IMR-90 (cell line): ENCODE data around the gene XAGE3. TPM values are rescaled to one million over a fixed set of nuclear protein-coding genes. Genes with fewer than 3 reads are reported as not detected.
"Not testable (repeated sequence)": the region's sequence is repeated elsewhere in the genome, so short reads cannot be mapped to it uniquely, and the experiment has no call there.

ENCODE experiments used
- ATAC-seq: fragments of 200-7000 bp; cut with Tn5 transposase; 2 replicates; pipeline ENCODE4 v1.9.1; 2020; ENCODE audit warnings: low read depth, mild to moderate bottlenecking, moderate library complexity
- BruUV-seq: library from RNA; stranded (reverse); fragments of 400-500 nt; replicated peaks from 2 replicates; lab custom pipeline; 2021; lab: Mats Ljungman, UMichigan
- CTCF ChIA-PET: fragments of 300-600 bp; formaldehyde crosslinking; extraction: SDS; loops from one replicate; lab custom pipeline; 2021; ENCODE audit warnings: antibody characterized with exemption; lab: Yijun Ruan, JAX
- POLR2A ChIA-PET: fragments of 300-600 bp; sonication (Branson Sonifier 250); formaldehyde crosslinking; loops from one replicate; lab custom pipeline; 2022; ENCODE audit warnings: antibody characterized with exemption; ENCODE audit not compliant: unreplicated experiment; lab: Charles Lee
- DNase-seq: peaks from one replicate; pipeline ENCODE4 v3.0.0; 2013
- H2AFZ ChIP-seq: replicated peaks from 2 replicates; pipeline ENCODE3; 2013; ENCODE audit warnings: low read length, mild to moderate bottlenecking; ENCODE audit not compliant: poor library complexity
- H2AK5ac ChIP-seq: 2 replicates; pipeline ENCODE4 v1.6.1; 2013; ENCODE audit warnings: low read depth, low read length, inconsistent platforms
- H2AK9ac ChIP-seq: replicated peaks from 2 replicates; pipeline ENCODE3; 2013; ENCODE audit warnings: mild to moderate bottlenecking, low read depth, low read length, moderate library complexity; ENCODE audit not compliant: poor library complexity
- H2BK120ac ChIP-seq: 2 replicates; pipeline ENCODE4 v1.6.1; 2013; ENCODE audit warnings: low read depth, low read length, inconsistent platforms
- H2BK15ac ChIP-seq: 3 replicates; pipeline ENCODE4 v1.6.1; 2013; ENCODE audit warnings: low read depth, low read length, inconsistent platforms
- H2BK20ac ChIP-seq: 2 replicates; pipeline ENCODE4 v1.6.1; 2013; ENCODE audit warnings: low read depth, mild to moderate bottlenecking, inconsistent platforms, low read length, moderate library complexity
- H2BK5ac ChIP-seq: 2 replicates; pipeline ENCODE4 v1.6.1; 2013; ENCODE audit warnings: mild to moderate bottlenecking, low read depth, low read length, inconsistent platforms; ENCODE audit not compliant: poor library complexity, severe bottlenecking
- H3K14ac ChIP-seq: replicated peaks from 2 replicates; pipeline ENCODE4 v1.6.1; 2013; ENCODE audit warnings: low read depth, low read length, inconsistent platforms
- H3K18ac ChIP-seq: 2 replicates; pipeline ENCODE4 v1.6.1; 2013; ENCODE audit warnings: low read depth, low read length, control low read depth
- H3K23ac ChIP-seq: 2 replicates; pipeline ENCODE4 v1.6.1; 2013; ENCODE audit warnings: low read depth, low read length, inconsistent platforms
- H3K27ac ChIP-seq: 2 replicates; pipeline ENCODE4 v1.5.1; 2013; ENCODE audit warnings: mild to moderate bottlenecking, control low read depth, low read length; ENCODE audit not compliant: insufficient read depth
- H3K27me3 ChIP-seq: 2 replicates; pipeline ENCODE4 v1.6.1; 2013; ENCODE audit warnings: low read length; ENCODE audit not compliant: control insufficient read depth, insufficient read depth
- H3K36me3 ChIP-seq: 2 replicates; pipeline ENCODE4 v1.6.1; 2013; ENCODE audit warnings: low read length, mixed read lengths; ENCODE audit not compliant: control insufficient read depth, insufficient read depth
- H3K4ac ChIP-seq: 2 replicates; pipeline ENCODE4 v1.6.1; 2013; ENCODE audit warnings: low read depth, low read length, inconsistent platforms
- H3K4me1 ChIP-seq: 2 replicates; pipeline ENCODE4 v1.6.1; 2013; ENCODE audit warnings: low read length, mixed read lengths; ENCODE audit not compliant: control insufficient read depth, insufficient read depth
- H3K4me2 ChIP-seq: 2 replicates; pipeline ENCODE4 v1.6.1; 2013; ENCODE audit warnings: low read depth, mild to moderate bottlenecking, control low read depth, low read length, moderate library complexity
- H3K4me3 ChIP-seq: 2 replicates; pipeline ENCODE4 v1.5.1; 2013; ENCODE audit warnings: low read depth, mild to moderate bottlenecking, control low read depth, low read length, moderate library complexity; ENCODE audit not compliant: insufficient read depth
- H3K56ac ChIP-seq: 2 replicates; pipeline ENCODE4 v1.6.1; 2013; ENCODE audit warnings: low read length, inconsistent platforms; ENCODE audit not compliant: insufficient read depth; ENCODE audit errors: extremely low read depth
- H3K79me1 ChIP-seq, 2 experiments: 2 replicates each; pipeline ENCODE4 v1.6.1; 2013; ENCODE audit warnings: low read length in 2 of 2, inconsistent platforms in 1 of 2, low read depth in 1 of 2
- H3K9ac ChIP-seq: 2 replicates; pipeline ENCODE4 v1.6.1; 2013; ENCODE audit warnings: low read depth, low read length, control low read depth
- H3K9me1 ChIP-seq: 2 replicates; pipeline ENCODE4 v1.6.1; 2013; ENCODE audit warnings: low read length, inconsistent platforms; ENCODE audit not compliant: insufficient read depth
- H3K9me3 ChIP-seq: 2 replicates; pipeline ENCODE4 v1.6.1; 2013; ENCODE audit warnings: low read length; ENCODE audit not compliant: control insufficient read depth, insufficient read depth
- H4K20me1 ChIP-seq: 2 replicates; pipeline ENCODE4 v1.6.1; 2013; ENCODE audit warnings: low read length, inconsistent platforms; ENCODE audit not compliant: insufficient read depth
- H4K5ac ChIP-seq: 2 replicates; pipeline ENCODE4 v1.6.1; 2013; ENCODE audit warnings: mild to moderate bottlenecking, low read depth, low read length, control low read depth
- H4K8ac ChIP-seq, 2 experiments: 2 replicates each; pipeline ENCODE4 v1.6.1; 2013; ENCODE audit warnings: low read depth in 2 of 2, low read length in 2 of 2, control low read depth in 1 of 2, inconsistent platforms in 1 of 2
- H4K91ac ChIP-seq: 2 replicates; pipeline ENCODE4 v1.6.1; 2013; ENCODE audit warnings: low read depth, low read length, inconsistent platforms; ENCODE audit not compliant: insufficient read depth
- WGBS, 2 experiments: methylation state at CpG; one replicate each; pipeline versions ENCODE4 v1.1.5 to v1.1.7; 2013; ENCODE audit warnings: missing lambda C conversion rate in 2 of 2; ENCODE audit not compliant: insufficient read length in 1 of 2; ENCODE audit errors: extremely low coverage in 2 of 2; 5-methylcytosine and 5-hydroxymethylcytosine counted together
- dilution Hi-C: fragments of 300-500 bp; cut with HindIII; formaldehyde crosslinking; loops from one replicate; pipeline ENCODE4 v1.14.3; 2018; ENCODE audit warnings: low sequenced_read_pairs; ENCODE audit not compliant: unreplicated experiment
- in situ Hi-C: fragments of 300-500 bp; cut with MboI; formaldehyde crosslinking; loops from 3 replicates; pipeline ENCODE4 v1.14.3; 2019; ENCODE audit warnings: low sequenced_read_pairs, inconsistent platforms, mixed read lengths
- intact Hi-C: fragments of 100-400 bp; cut with micrococcal nuclease; formaldehyde crosslinking; loops from 2 replicates; pipeline ENCODE4 v1.10.0; 2022
- polyA plus RNA-seq, 3 experiments: library from polyadenylated mRNA; depleted of rRNA; stranded (reverse); fragments of >200 nt; gene quantifications; 2 replicates each; pipeline ENCODE4 v1.2.3, GENCODE V29; 2012; ENCODE audit warnings: low replicate concordance in 1 of 3
- total RNA-seq: library from RNA; depleted of rRNA; stranded (reverse); fragments of >200 nt; gene quantifications from 2 replicates; pipeline ENCODE4 v1.2.3, GENCODE V29; 2012

The XAGE3 gene
- total and polyA plus RNA-seq, 2 of the 4 experiments (the other 2 are of a cell fraction), result not detected

DNA sequence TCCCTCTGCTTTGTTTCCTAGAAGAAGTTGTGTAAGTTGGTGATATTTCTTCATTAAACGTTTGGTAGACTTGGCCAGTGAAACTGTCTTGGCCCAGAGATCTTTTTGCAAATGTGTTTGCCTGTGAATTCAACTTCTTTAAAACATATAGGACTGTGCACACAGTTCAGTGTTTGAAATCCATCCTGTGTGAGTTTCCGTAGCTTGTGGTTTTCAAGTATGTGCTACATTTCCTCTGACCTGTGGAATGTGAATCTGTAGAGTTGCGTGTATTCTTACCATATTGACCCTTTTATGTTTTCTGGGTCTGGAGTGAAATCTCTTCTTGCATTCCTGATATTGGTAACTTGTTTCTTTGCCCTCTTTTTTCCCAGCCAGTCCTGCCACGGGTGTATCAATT, 38.2 kb upstream of the XAGE3 start:
- dilution Hi-C loops, H2BK120ac ChIP-seq, H3K9me3 ChIP-seq, H4K5ac ChIP-seq, H3K27ac ChIP-seq, in situ Hi-C loops, H3K4me3 ChIP-seq, H3K4me2 ChIP-seq, intact Hi-C loops, H4K8ac ChIP-seq, H2AFZ ChIP-seq, H3K23ac ChIP-seq, H3K18ac ChIP-seq, H3K9me1 ChIP-seq, H3K4ac ChIP-seq, H2AK5ac ChIP-seq, H3K4me1 ChIP-seq, POLR2A ChIA-PET, H4K20me1 ChIP-seq, H3K79me1 ChIP-seq, BruUV-seq, H2BK5ac ChIP-seq, H4K91ac ChIP-seq, H3K9ac ChIP-seq, CTCF ChIA-PET, H3K14ac ChIP-seq, H3K36me3 ChIP-seq, H2BK20ac ChIP-seq, H2AK9ac ChIP-seq, H3K56ac ChIP-seq, DNase-seq, H3K27me3 ChIP-seq, H2BK15ac ChIP-seq: not testable (repeated sequence)
- peak; percentile 83 for ATAC-seq
- no CpG with 5 or more reads among the region's 4 CpGs for WGBS, 2 experiments

DNA sequence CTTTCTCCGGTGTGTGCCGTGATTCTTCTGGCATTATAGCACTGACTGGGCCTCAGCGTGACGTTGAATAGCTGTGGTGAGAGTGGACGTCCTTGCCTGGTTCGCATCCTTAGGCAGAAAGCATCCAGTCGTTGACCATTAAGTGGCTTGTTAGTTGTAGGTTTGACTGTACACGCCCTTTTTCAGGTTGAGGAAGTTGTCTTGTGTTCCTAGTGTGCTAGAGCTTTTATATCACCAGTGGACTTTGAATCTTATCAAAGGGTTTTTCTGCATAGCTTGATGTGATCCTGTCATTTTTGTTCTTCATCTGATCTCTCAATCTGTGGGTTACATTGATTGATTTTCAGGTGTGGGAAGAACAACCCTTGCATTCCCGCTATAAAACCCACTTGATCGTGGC, 37.6 kb upstream of the XAGE3 start:
- H3K4me1 ChIP-seq, H3K9me3 ChIP-seq, H3K79me1 ChIP-seq, H4K5ac ChIP-seq, BruUV-seq, H3K27me3 ChIP-seq, H4K20me1 ChIP-seq, H3K14ac ChIP-seq, H3K56ac ChIP-seq, POLR2A ChIA-PET, H3K23ac ChIP-seq, H2BK15ac ChIP-seq, H2BK20ac ChIP-seq, H3K4ac ChIP-seq, H2BK120ac ChIP-seq, intact Hi-C loops, H3K18ac ChIP-seq, H3K36me3 ChIP-seq, CTCF ChIA-PET, DNase-seq, H2BK5ac ChIP-seq, H3K4me2 ChIP-seq, ATAC-seq, H4K91ac ChIP-seq, H3K27ac ChIP-seq, H3K9me1 ChIP-seq, H3K4me3 ChIP-seq, H2AK5ac ChIP-seq, H2AK9ac ChIP-seq, in situ Hi-C loops, dilution Hi-C loops, H3K9ac ChIP-seq, H4K8ac ChIP-seq, H2AFZ ChIP-seq: not testable (repeated sequence)
- WGBS, 2 experiments, result no CpG with 5 or more reads among the region's 10 CpGs
